H9 (cell line): Measurements from ENCODE around the gene CBFA2T2. TPM values are rescaled to one million over a fixed set of nuclear protein-coding genes. Genes with fewer than 3 reads are reported as not detected.

ENCODE experiments used
- DNase-seq: peaks from one replicate; pipeline ENCODE4 v3.0.0-alpha.2; 2017
- H2AFZ ChIP-seq: one replicate; pipeline ENCODE4 v1.6.1; 2013; ENCODE audit warnings: mild to moderate bottlenecking, low read length, control low read depth, moderate library complexity
- H2AK5ac ChIP-seq: 2 replicates; pipeline ENCODE4 v1.6.1; 2013; ENCODE audit warnings: low read length, control low read depth, mixed read lengths; ENCODE audit not compliant: insufficient read length
- H2BK120ac ChIP-seq: one replicate; pipeline ENCODE4 v1.6.1; 2013; ENCODE audit warnings: low read depth, mild to moderate bottlenecking, low read length, control low read depth, inconsistent platforms; ENCODE audit not compliant: poor library complexity, severe bottlenecking
- H2BK12ac ChIP-seq: 2 replicates; pipeline ENCODE4 v1.6.1; 2013; ENCODE audit warnings: low read length, control low read depth, mixed read lengths, low read depth; ENCODE audit not compliant: insufficient read length
- H2BK15ac ChIP-seq: 2 replicates; pipeline ENCODE4 v1.6.1; 2013; ENCODE audit warnings: low read depth, low read length, control low read depth
- H2BK20ac ChIP-seq: one replicate; pipeline ENCODE4 v1.6.1; 2013; ENCODE audit warnings: low read depth, mild to moderate bottlenecking, low read length, control low read depth, inconsistent platforms; ENCODE audit not compliant: poor library complexity, severe bottlenecking
- H2BK5ac ChIP-seq: 2 replicates; pipeline ENCODE4 v1.6.1; 2013; ENCODE audit warnings: low read length, control low read depth, mixed read lengths; ENCODE audit not compliant: insufficient read length
- H3K14ac ChIP-seq: 2 replicates; pipeline ENCODE4 v1.6.1; 2013; ENCODE audit warnings: low read length, control low read depth; ENCODE audit not compliant: insufficient read depth
- H3K18ac ChIP-seq: 2 replicates; pipeline ENCODE4 v1.6.1; 2013; ENCODE audit warnings: low read depth, mild to moderate bottlenecking, mixed read lengths, low read length, control low read depth; ENCODE audit not compliant: insufficient read length
- H3K23ac ChIP-seq: 2 replicates; pipeline ENCODE4 v1.6.1; 2013; ENCODE audit warnings: low read length, control low read depth, mixed read lengths, low read depth; ENCODE audit not compliant: insufficient read length
- H3K23me2 ChIP-seq: 2 replicates; pipeline ENCODE4 v1.6.1; 2013; ENCODE audit warnings: low read depth, mild to moderate bottlenecking, mixed read lengths, low read length, control low read depth; ENCODE audit not compliant: insufficient read length, poor library complexity, severe bottlenecking
- H3K27ac ChIP-seq: 2 replicates; pipeline ENCODE4 v1.5.1; 2013; ENCODE audit warnings: low read length, control low read depth, mixed read lengths, low read depth; ENCODE audit not compliant: insufficient read length
- H3K27me3 ChIP-seq: 2 replicates; pipeline ENCODE4 v1.6.1; 2013; ENCODE audit warnings: low read length, control low read depth, inconsistent platforms; ENCODE audit not compliant: insufficient read depth
- H3K4ac ChIP-seq: 2 replicates; pipeline ENCODE4 v1.6.1; 2013; ENCODE audit warnings: low read depth, mild to moderate bottlenecking, control low read depth, inconsistent platforms, low read length, moderate library complexity
- H3K4me1 ChIP-seq: 2 replicates; pipeline ENCODE4 v1.6.1; 2013; ENCODE audit warnings: low read length, control low read depth, inconsistent platforms; ENCODE audit not compliant: insufficient read depth
- H3K4me2 ChIP-seq: 2 replicates; pipeline ENCODE4 v1.6.1; 2013; ENCODE audit warnings: low read length, control low read depth, mixed read lengths; ENCODE audit not compliant: insufficient read length, insufficient read depth
- H3K56ac ChIP-seq: 2 replicates; pipeline ENCODE4 v1.6.1; 2013; ENCODE audit warnings: low read depth, mild to moderate bottlenecking, mixed read lengths, low read length, control low read depth; ENCODE audit not compliant: insufficient read length
- H3K79me1 ChIP-seq: 2 replicates; pipeline ENCODE4 v1.6.1; 2013; ENCODE audit warnings: low read depth, mild to moderate bottlenecking, moderate library complexity, low read length, control low read depth, inconsistent platforms; ENCODE audit not compliant: insufficient read depth, poor library complexity, severe bottlenecking
- H3K79me2 ChIP-seq: 2 replicates; pipeline ENCODE4 v1.6.1; 2013; ENCODE audit warnings: low read length, control low read depth, inconsistent platforms; ENCODE audit not compliant: insufficient read depth
- H3K9ac ChIP-seq: 2 replicates; pipeline ENCODE4 v1.6.1; 2013; ENCODE audit warnings: low read length, control low read depth, mixed read lengths; ENCODE audit not compliant: insufficient read length; ENCODE audit errors: extremely low read depth
- H3K9me3 ChIP-seq: one replicate; pipeline ENCODE4 v1.6.1; 2013; ENCODE audit warnings: low read depth, low read length, inconsistent platforms; ENCODE audit not compliant: control insufficient read depth
- H3T11ph ChIP-seq: one replicate; pipeline ENCODE4 v1.6.1; 2013; ENCODE audit warnings: mild to moderate bottlenecking, low read length, control low read depth, inconsistent platforms
- H4K20me1 ChIP-seq: one replicate; pipeline ENCODE4 v1.6.1; 2013; ENCODE audit not compliant: control insufficient read depth, insufficient read length, insufficient read depth
- H4K5ac ChIP-seq: 2 replicates; pipeline ENCODE4 v1.6.1; 2013; ENCODE audit warnings: low read depth, mild to moderate bottlenecking, mixed read lengths, low read length, control low read depth; ENCODE audit not compliant: insufficient read length
- H4K8ac ChIP-seq: replicated peaks from 2 replicates; pipeline ENCODE4 v1.6.1; 2013; ENCODE audit warnings: low read length, control low read depth, mixed read lengths, low read depth; ENCODE audit not compliant: insufficient read length
- H4K91ac ChIP-seq: 2 replicates; pipeline ENCODE4 v1.6.1; 2013; ENCODE audit warnings: low read depth, mild to moderate bottlenecking, moderate library complexity, mixed read lengths, low read length, control low read depth; ENCODE audit not compliant: insufficient read length
- H3K27ac Mint-ChIP-seq, 3 experiments: 2 replicates in 2 of 3; 3 replicates in 1 of 3; pipeline ENCODE4 v1.8.0; 2020 to 2021; ENCODE audit warnings: mixed read lengths in 3 of 3, mild to moderate bottlenecking in 1 of 3, moderate library complexity in 1 of 3
- H3K27me3 Mint-ChIP-seq: 2 replicates; pipeline ENCODE4 v1.8.0; 2021; ENCODE audit warnings: low read depth, mild to moderate bottlenecking, moderate library complexity, mixed read lengths
- H3K36me3 Mint-ChIP-seq, 3 experiments: 2 replicates in 2 of 3; 3 replicates in 1 of 3; pipeline ENCODE4 v1.8.0; 2020 to 2021; ENCODE audit warnings: low read depth in 3 of 3, mixed read lengths in 3 of 3; ENCODE audit not compliant: insufficient read depth in 1 of 3
- H3K4me1 Mint-ChIP-seq, 2 experiments: 2 replicates each; pipeline ENCODE4 v1.8.0; 2020; ENCODE audit warnings: mixed read lengths in 2 of 2
- H3K4me3 Mint-ChIP-seq, 2 experiments: 2 replicates in 1 of 2; 3 replicates in 1 of 2; pipeline ENCODE4 v1.8.0; 2020 to 2021; ENCODE audit warnings: mild to moderate bottlenecking in 2 of 2, mixed read lengths in 2 of 2, moderate library complexity in 1 of 2
- H3K9me3 Mint-ChIP-seq, 2 experiments: 2 replicates in 1 of 2; 3 replicates in 1 of 2; pipeline ENCODE4 v1.8.0; 2020; ENCODE audit warnings: mild to moderate bottlenecking in 2 of 2, mixed read lengths in 2 of 2, moderate library complexity in 1 of 2
- WGBS: extraction: QIAGEN DNeasy Blood & Tissue Kit; methylation state at CpG from one replicate; pipeline ENCODE4 v1.1.7; 2013; ENCODE audit warnings: missing lambda C conversion rate, low lambda C conversion rate, mixed read lengths; ENCODE audit not compliant: insufficient read length; ENCODE audit errors: extremely low coverage; 5-methylcytosine and 5-hydroxymethylcytosine counted together
- total RNA-seq: library from RNA; stranded (reverse); gene quantifications from 2 replicates; pipeline ENCODE4 v1.2.1, GENCODE V29; 2021
- TF ChIP-seq, protein P1 (sequence below): fragments of 200-600 bp; sonication (generic); conservative IDR thresholded peaks from 3 replicates; pipeline ENCODE4 v1.8.0; 2021; ENCODE audit warnings: antibody characterized with exemption, mild to moderate bottlenecking

The CBFA2T2 gene
- total RNA-seq, 1 experiment from 2014 or later, result 11.2 TPM

DNA sequence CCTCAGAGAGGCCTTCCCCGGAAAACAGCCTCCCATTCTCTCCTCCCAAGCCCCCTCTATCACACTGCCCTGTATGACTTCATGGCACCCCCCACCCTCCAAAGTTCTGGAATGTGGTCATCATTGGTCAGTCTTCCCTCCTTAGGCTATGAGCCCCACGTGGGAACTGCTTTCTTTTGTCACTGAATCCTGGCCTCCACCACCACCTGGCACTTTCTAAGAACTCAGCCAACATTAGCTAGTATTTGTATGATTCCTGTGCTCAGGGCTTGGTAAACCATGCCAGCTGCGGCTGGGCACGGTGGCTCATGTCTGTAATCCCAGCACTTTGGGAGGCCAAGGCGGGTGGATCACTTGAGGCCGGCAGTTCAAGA lies 204.7 kb downstream of the CBFA2T2 start:
- Histone ChIP-seq H4K5ac (no peak overlapping the region), H2BK5ac (no peak overlapping the region), H4K91ac (no peak overlapping the region), H3K18ac (peak overlapping the region; percentile 62), H3T11ph (no peak overlapping the region), H4K8ac (no peak overlapping the region), H3K4me2 (no peak overlapping the region), H3K27me3 (no peaks in the 10 kb centered on the region), H2BK15ac (no peak overlapping the region), H3K79me2 (no peaks in the 10 kb centered on the region), H3K4ac (no peak overlapping the region), H3K23me2 (no peaks in the 10 kb centered on the region), H2AFZ (no peak overlapping the region), H3K4me1 (no peaks in the 10 kb centered on the region), H3K27ac (no peak overlapping the region), H2BK20ac (no peak overlapping the region), H3K23ac (no peak overlapping the region), H2BK120ac (no peak overlapping the region), H3K56ac (no peak overlapping the region), H3K9ac (no peak overlapping the region), H3K14ac (no peak overlapping the region), H2AK5ac (no peak overlapping the region), H3K9me3 (no peaks in the 10 kb centered on the region), H3K79me1 (no peaks in the 10 kb centered on the region), H4K20me1 (no peaks in the 10 kb centered on the region), H2BK12ac (no peak overlapping the region)
- no peak for DNase-seq
- Mint-ChIP-seq H3K9me3 (peaks cover 9 to 12% of the 10 kb centered on the region in 2 experiments), H3K4me3 (no peak overlapping the region; a peak in 1 of 5 replicates), H3K4me1 (peaks cover 24 to 25% of the 10 kb centered on the region in 2 experiments), H3K27me3 (peaks cover 41% of the 10 kb centered on the region), H3K36me3 (peaks cover 5 to 9% (median 6%) of the 10 kb centered on the region in 3 experiments; a peak in 5 of 7 replicates), H3K27ac (peak overlapping the region in 2 of 3 experiments; percentile 53 to 84; a peak in 4 of 7 replicates)
- TF ChIP-seq, protein P1, sequence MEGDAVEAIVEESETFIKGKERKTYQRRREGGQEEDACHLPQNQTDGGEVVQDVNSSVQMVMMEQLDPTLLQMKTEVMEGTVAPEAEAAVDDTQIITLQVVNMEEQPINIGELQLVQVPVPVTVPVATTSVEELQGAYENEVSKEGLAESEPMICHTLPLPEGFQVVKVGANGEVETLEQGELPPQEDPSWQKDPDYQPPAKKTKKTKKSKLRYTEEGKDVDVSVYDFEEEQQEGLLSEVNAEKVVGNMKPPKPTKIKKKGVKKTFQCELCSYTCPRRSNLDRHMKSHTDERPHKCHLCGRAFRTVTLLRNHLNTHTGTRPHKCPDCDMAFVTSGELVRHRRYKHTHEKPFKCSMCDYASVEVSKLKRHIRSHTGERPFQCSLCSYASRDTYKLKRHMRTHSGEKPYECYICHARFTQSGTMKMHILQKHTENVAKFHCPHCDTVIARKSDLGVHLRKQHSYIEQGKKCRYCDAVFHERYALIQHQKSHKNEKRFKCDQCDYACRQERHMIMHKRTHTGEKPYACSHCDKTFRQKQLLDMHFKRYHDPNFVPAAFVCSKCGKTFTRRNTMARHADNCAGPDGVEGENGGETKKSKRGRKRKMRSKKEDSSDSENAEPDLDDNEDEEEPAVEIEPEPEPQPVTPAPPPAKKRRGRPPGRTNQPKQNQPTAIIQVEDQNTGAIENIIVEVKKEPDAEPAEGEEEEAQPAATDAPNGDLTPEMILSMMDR, result no peak
- no CpG with 5 or more reads among the region's 6 CpGs for WGBS
